ENCODE measurements around the gene ZNF277.

Gene ZNF277

DNA sequence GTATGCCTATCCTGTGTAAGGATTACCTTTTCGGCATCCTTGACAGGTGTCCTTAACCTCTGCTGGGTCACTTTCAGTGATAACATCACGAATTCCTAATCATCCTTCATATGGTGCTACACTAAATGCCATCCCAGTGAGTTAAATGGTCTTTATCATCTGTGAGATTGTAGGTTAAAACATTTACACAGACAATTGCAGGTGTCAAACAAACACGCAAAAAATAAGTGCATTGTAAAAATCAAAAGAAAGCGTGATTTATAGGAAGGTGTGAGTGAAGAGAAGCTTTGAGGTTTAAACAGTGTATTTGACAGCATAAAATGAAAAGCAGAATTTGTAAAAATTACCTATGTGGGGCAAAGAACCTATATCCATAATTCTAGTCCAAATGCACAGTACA, 132.3 kb downstream of the ZNF277 start:
- no peak overlapping the region for H3K4me3 ChIP-seq (ENCODE audit: control insufficient read depth, low read depth, low read length)
- no peak for TF ChIP-seq CTCF (conservative IDR thresholded peaks at IDR 0.05; ENCODE audit: control insufficient read depth, insufficient read depth, low read depth, low read length)
- no peak for DNase-seq (ENCODE audit: low read depth)

GRCh38 chr7:112341464-112341863, 135.0 kb downstream of the ZNF277 start:
- no peak for DNase-seq (ENCODE audit: low read depth)
- H3K4me3 ChIP-seq (ENCODE audit: control insufficient read depth, low read depth, low read length), result no peak overlapping the region
- TF ChIP-seq CTCF (conservative IDR thresholded peaks at IDR 0.05; ENCODE audit: control insufficient read depth, insufficient read depth, low read depth, low read length), result no peak

DNA sequence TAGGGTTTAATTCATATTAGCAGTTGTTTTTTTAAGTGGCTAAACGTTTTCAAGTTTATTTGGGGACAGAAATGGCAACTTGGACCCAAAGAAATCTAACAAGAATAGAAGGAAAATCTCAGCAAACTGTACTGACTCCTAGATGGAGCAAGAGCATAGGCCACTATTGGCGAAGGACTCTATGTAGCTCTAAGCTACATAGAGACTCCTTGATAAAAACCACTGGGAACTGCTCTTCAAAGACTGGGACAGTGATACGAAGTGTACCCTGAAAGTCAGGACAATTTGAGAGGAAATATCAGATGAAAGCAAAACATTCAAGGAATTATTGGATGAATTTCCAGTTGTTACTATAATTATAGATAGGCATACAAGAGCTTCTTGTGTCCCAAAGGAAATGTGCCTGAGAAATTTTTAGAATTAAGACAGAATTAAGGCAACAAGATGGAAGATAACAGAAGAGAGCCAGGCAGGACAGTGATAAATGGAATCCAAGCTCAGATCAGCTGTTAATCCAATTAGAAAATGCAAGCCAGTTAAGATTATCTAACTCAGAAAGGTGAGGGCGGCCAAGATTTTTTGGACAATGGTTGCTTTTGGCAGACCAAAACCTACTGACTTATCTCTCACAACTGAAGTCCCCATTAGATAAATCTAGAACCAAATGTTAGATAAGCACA, 140.0 kb downstream of the ZNF277 start:
- no peak for DNase-seq (ENCODE audit: low read depth)
- TF ChIP-seq CTCF (conservative IDR thresholded peaks at IDR 0.05; ENCODE audit: control insufficient read depth, insufficient read depth, low read depth, low read length), result no peak
- H3K4me3 ChIP-seq (ENCODE audit: control insufficient read depth, low read depth, low read length), result no peak overlapping the region

- DNase-seq (ENCODE audit: low read depth), result no peak
- H3K4me3 ChIP-seq (ENCODE audit: control insufficient read depth, low read depth, low read length), result no peak overlapping the region
- TF ChIP-seq CTCF (conservative IDR thresholded peaks at IDR 0.05; ENCODE audit: control insufficient read depth, insufficient read depth, low read depth, low read length), result no peak
Measured at GRCh38 chr7:112347088-112347487, 140.6 kb downstream of the ZNF277 start.

GRCh38 chr7:112350585-112350984, 144.1 kb downstream of the ZNF277 start:
- DNase-seq (ENCODE audit: low read depth), result no peak
- H3K4me3 ChIP-seq (ENCODE audit: control insufficient read depth, low read depth, low read length), result no peak overlapping the region
- no peak for TF ChIP-seq CTCF (conservative IDR thresholded peaks at IDR 0.05; ENCODE audit: control insufficient read depth, insufficient read depth, low read depth, low read length)

- no peak for TF ChIP-seq CTCF (conservative IDR thresholded peaks at IDR 0.05; ENCODE audit: control insufficient read depth, insufficient read depth, low read depth, low read length)
- no peak overlapping the region for H3K4me3 ChIP-seq (ENCODE audit: control insufficient read depth, low read depth, low read length)
- DNase-seq (ENCODE audit: low read depth), result no peak
Measured at GRCh38 chr7:112356596-112356995, 150.1 kb downstream of the ZNF277 start.

- H3K4me3 ChIP-seq (ENCODE audit: control insufficient read depth, low read depth, low read length), result no peak overlapping the region
- no peak for DNase-seq (ENCODE audit: low read depth)
- no peak for TF ChIP-seq CTCF (conservative IDR thresholded peaks at IDR 0.05; ENCODE audit: control insufficient read depth, insufficient read depth, low read depth, low read length)
Measured at GRCh38 chr7:112357136-112357535, 150.6 kb downstream of the ZNF277 start.
